NCI-H1105 (cell line): ENCODE data around the gene WDR17.

Source experiments
- DNase-seq: peaks from one replicate; lab custom pipeline; 2025; lab: John Stamatoyannopoulos, UW

WDR17 gene

GRCh38 chr4:176099314-176099713, 33.7 kb downstream of the WDR17 start:
- DNase-seq = no peak

- DNase-seq = no peak
Measured at GRCh38 chr4:176102414-176103063, 36.9 kb downstream of the WDR17 start.

GRCh38 chr4:176107695-176108094, 42.1 kb downstream of the WDR17 start:
- DNase-seq = no peak

- DNase-seq = no peak
Measured at GRCh38 chr4:176123710-176124407, 58.2 kb downstream of the WDR17 start.

GRCh38 chr4:176125063-176125462, 59.4 kb downstream of the WDR17 start:
- DNase-seq = no peak

- DNase-seq = no peak
Measured at GRCh38 chr4:176134670-176135069, 69.0 kb downstream of the WDR17 start.

- DNase-seq = no peak
Measured at GRCh38 chr4:176137631-176138030, 72.0 kb downstream of the WDR17 start.

GRCh38 chr4:176139518-176139917, 73.9 kb downstream of the WDR17 start:
- DNase-seq = no peak

GRCh38 chr4:176142253-176142652, 76.6 kb downstream of the WDR17 start:
- DNase-seq = no peak

GRCh38 chr4:176149680-176150355, 84.2 kb downstream of the WDR17 start:
- no peak for DNase-seq

GRCh38 chr4:176150356-176150682, 84.7 kb downstream of the WDR17 start:
- no peak for DNase-seq

- DNase-seq = no peak
Measured at GRCh38 chr4:176150704-176151103, 85.1 kb downstream of the WDR17 start.

- no peak for DNase-seq
Measured at GRCh38 chr4:176153124-176153523, 87.5 kb downstream of the WDR17 start.

GRCh38 chr4:176156656-176157055, 91.0 kb downstream of the WDR17 start:
- DNase-seq = no peak

GRCh38 chr4:176163041-176163440, 97.4 kb downstream of the WDR17 start:
- DNase-seq = no peak

GRCh38 chr4:176185051-176185450, 119.4 kb downstream of the WDR17 start:
- DNase-seq = no peak

GRCh38 chr4:176186067-176186466, 120.4 kb downstream of the WDR17 start:
- DNase-seq = no peak

- DNase-seq = no peak
Measured at GRCh38 chr4:176186671-176187395, 121.2 kb downstream of the WDR17 start.

- DNase-seq = no peak
Measured at GRCh38 chr4:176187624-176188023, 122.0 kb downstream of the WDR17 start.

GRCh38 chr4:176188654-176189053, 123.0 kb downstream of the WDR17 start:
- no peak for DNase-seq

GRCh38 chr4:176189891-176190795, 124.5 kb downstream of the WDR17 start:
- DNase-seq = no peak

- DNase-seq = peak; percentile 81
Measured at GRCh38 chr4:176191974-176192373, 126.3 kb downstream of the WDR17 start.
